EH (cell line): Measurements from ENCODE around the gene ANXA6.

Experiments
- DNase-seq: peaks from one replicate; pipeline ENCODE4 v3.0.0-alpha.2; 2015; ENCODE audit warnings: low read depth

Gene ANXA6

GRCh38 chr5:151080613-151081430, 76.8 kb downstream of the ANXA6 start, which contains the start of gene TNIP1:
TNIP1 (minus strand) TSS chr5:151081034; CDS start chr5:151065095, 15,939 bp downstream.
- peak; percentile 92 for DNase-seq

GRCh38 chr5:151079838-151080612, 77.6 kb downstream of the ANXA6 start:
- peak; percentile 88 for DNase-seq

- DNase-seq: no peak
These were observed 78.9 kb downstream of the ANXA6 start for GRCh38 chr5:151078490-151079262.

- no peak for DNase-seq
These were observed 79.6 kb downstream of the ANXA6 start for GRCh38 chr5:151077967-151078366.

GRCh38 chr5:151077419-151077818, 80.2 kb downstream of the ANXA6 start:
- DNase-seq: no peak

- no peak for DNase-seq
These were observed 81.0 kb downstream of the ANXA6 start for GRCh38 chr5:151076616-151077015.

- peak; percentile 84 for DNase-seq
These were observed 81.8 kb downstream of the ANXA6 start for GRCh38 chr5:151075698-151076331.

GRCh38 chr5:151074557-151074956, 83.0 kb downstream of the ANXA6 start:
- DNase-seq: no peak

- DNase-seq: no peak
These were observed 84.3 kb downstream of the ANXA6 start for GRCh38 chr5:151073280-151073679.

- peak; percentile 90 for DNase-seq
These were observed 85.0 kb downstream of the ANXA6 start for GRCh38 chr5:151072630-151073025.

- DNase-seq: no peak
These were observed 85.5 kb downstream of the ANXA6 start for GRCh38 chr5:151071848-151072629.

GRCh38 chr5:151071021-151071420, 86.6 kb downstream of the ANXA6 start:
- no peak for DNase-seq

GRCh38 chr5:151070449-151070848, 87.1 kb downstream of the ANXA6 start:
- DNase-seq: peak; percentile 70

GRCh38 chr5:151068433-151069197, 89.0 kb downstream of the ANXA6 start:
- peak; percentile 45 for DNase-seq

GRCh38 chr5:151067632-151068432, 89.7 kb downstream of the ANXA6 start:
- DNase-seq: no peak

- DNase-seq: no peak
These were observed 90.7 kb downstream of the ANXA6 start for GRCh38 chr5:151066920-151067319.

GRCh38 chr5:151065609-151066008, 92.0 kb downstream of the ANXA6 start:
- no peak for DNase-seq

- DNase-seq: no peak
These were observed 92.6 kb downstream of the ANXA6 start for GRCh38 chr5:151064916-151065499.
